Parathyroid adenoma (tissue), 2 donors: ENCODE results near the gene HOXA4.
A peak's percentile ranks its signal among the peaks of the same experiment; 100 is the strongest.

Experiments used
- H2AFZ ChIP-seq: fragments of 300-600 bp; sonication (generic); one replicate; pipeline ENCODE4 v1.7.0; 2017; ENCODE audit warnings: antibody characterized with exemption, mild to moderate bottlenecking
- H3K27ac ChIP-seq: fragments of 300-600 bp; sonication (generic); one replicate; pipeline ENCODE4 v1.7.0; 2017
- H3K27me3 ChIP-seq: fragments of 300-600 bp; sonication (generic); one replicate; pipeline ENCODE4 v1.7.0; 2017; ENCODE audit warnings: low read length; ENCODE audit not compliant: control insufficient read depth, insufficient read depth
- H3K36me3 ChIP-seq: fragments of 300-600 bp; sonication (generic); one replicate; pipeline ENCODE4 v1.7.0; 2017; ENCODE audit warnings: low read length; ENCODE audit not compliant: control insufficient read depth, insufficient read depth
- H3K4me1 ChIP-seq: fragments of 300-600 bp; sonication (generic); one replicate; pipeline ENCODE4 v1.7.0; 2017; ENCODE audit warnings: control low read depth
- H3K4me2 ChIP-seq: fragments of 300-600 bp; sonication (generic); one replicate; pipeline ENCODE4 v1.7.0; 2017; ENCODE audit warnings: low read length
- H3K4me3 ChIP-seq: fragments of 300-600 bp; sonication (generic); one replicate; pipeline ENCODE4 v1.7.0; 2017; ENCODE audit warnings: low read depth, low read length
- H3K79me2 ChIP-seq: fragments of 300-600 bp; sonication (generic); one replicate; pipeline ENCODE4 v1.7.0; 2017; ENCODE audit warnings: control low read depth
- H3K9ac ChIP-seq: fragments of 300-600 bp; sonication (generic); one replicate; pipeline ENCODE4 v1.7.0; 2017; ENCODE audit warnings: mild to moderate bottlenecking
- H3K9me3 ChIP-seq: fragments of 300-600 bp; sonication (generic); one replicate; pipeline ENCODE4 v1.7.0; 2017; ENCODE audit warnings: low read length; ENCODE audit not compliant: control insufficient read depth
- CTCF ChIP-seq: fragments of 300-600 bp; sonication (generic); IDR thresholded peaks from one replicate; pipeline ENCODE4 v1.7.0; 2017; ENCODE audit warnings: antibody characterized with exemption, mild to moderate bottlenecking
- donor health status: primary hyperparathyroidism.

HOXA4 gene

DNA sequence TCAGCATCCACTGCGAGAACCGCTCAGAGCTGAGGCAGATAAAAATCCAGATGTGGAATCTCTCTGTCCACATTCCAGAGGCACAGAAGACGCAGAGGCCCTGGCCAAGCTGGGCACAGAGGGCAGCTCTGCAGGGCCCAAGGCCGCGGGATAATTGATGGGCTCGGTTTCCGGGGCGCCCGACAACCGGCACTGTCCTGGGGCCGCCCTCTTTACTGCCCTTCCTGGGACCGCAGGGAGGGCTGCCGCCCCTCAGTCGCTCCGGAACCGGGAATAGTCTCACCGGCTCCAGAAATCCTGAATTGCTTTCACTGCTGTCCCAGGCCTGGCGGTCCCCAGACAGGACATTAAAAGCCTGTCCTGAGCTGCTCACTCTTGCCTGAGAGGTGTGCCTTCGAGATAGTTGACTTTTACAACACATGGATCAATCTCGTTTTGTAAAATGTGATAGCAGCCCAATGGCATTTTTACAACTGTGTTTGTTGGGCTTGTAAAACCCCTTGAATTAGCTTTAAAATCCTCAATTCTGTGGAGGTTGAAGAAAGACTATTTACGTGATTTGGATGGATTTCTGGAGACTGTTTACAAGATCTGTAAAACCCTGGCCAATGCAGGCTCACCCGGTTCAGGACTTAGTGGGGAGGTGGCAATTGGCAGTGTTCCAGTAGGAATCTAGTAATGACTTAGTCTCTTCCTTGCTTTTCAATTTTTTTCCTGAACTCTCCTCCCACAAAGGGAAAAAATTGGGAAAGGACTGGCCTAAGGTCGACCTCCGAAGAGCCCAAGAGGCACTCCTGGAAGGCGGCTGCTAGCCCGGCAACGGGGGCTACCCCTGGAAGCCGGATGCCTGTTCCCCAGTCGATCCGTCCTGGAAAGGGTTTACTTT is 18.4 kb upstream of the HOXA4 start:
- no peak overlapping the region for H3K4me3 ChIP-seq
- no peak for TF ChIP-seq CTCF
- H3K27me3 ChIP-seq: no peaks in the 10 kb centered on the region
- no peaks in the 10 kb centered on the region for H3K36me3 ChIP-seq
- no peaks in the 10 kb centered on the region for H3K4me1 ChIP-seq
- H3K9me3 ChIP-seq: no peaks in the 10 kb centered on the region
- no peaks in the 10 kb centered on the region for H3K79me2 ChIP-seq
- H3K9ac ChIP-seq: no peak overlapping the region
- no peak overlapping the region for H2AFZ ChIP-seq
- H3K27ac ChIP-seq: no peak overlapping the region
- H3K4me2 ChIP-seq: no peak overlapping the region

GRCh38 chr7:27148031-27148755 is 17.6 kb upstream of the HOXA4 start:
- Histone ChIP-seq H3K9ac (no peak overlapping the region), H3K4me1 (no peaks in the 10 kb centered on the region), H3K27me3 (no peaks in the 10 kb centered on the region), H3K27ac (no peak overlapping the region), H3K4me3 (no peak overlapping the region), H3K36me3 (no peaks in the 10 kb centered on the region), H3K4me2 (no peak overlapping the region), H3K79me2 (no peaks in the 10 kb centered on the region), H2AFZ (no peak overlapping the region), H3K9me3 (no peaks in the 10 kb centered on the region)
- no peak for TF ChIP-seq CTCF

DNA sequence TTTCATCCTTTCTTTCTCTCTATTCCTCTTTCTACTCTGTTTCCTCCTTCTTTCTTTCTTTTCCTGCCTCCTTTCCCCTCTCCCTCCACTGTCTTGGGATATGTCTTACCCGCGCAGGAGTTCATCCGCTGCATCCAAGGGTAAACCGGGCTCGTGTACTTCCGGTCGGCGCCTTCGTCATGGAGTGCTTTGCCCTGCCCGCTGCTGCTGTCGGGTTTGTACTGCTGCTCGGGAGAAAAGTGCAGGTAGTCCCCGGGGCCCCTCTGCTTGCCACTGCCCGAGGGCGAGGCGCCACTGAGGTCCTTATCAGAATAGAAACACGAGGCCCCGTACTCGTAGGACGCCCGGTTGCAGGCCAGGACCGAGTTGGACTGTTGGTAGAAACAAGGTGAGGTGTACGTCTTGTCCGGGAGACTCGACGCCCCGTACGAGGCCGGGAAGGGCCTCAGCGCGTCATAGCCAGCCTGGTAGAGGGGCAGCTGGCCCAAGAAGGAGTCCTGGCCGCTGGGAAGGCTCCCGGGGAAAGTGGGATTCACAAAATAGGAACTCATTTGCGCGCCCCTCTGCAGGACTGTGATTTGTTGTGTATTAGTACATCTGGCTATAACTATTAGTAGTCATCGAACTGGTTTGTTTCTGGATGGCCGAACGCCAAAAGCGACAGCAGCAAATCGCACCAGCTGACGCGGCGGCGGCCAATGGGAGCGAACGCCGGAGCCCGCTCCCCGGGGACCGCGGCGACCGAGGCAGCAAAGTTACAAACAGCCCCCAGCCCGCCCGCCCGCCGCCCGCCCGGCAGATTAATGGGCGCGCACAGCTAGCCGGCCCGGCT is 16.9 kb upstream of the HOXA4 start, which contains the start of gene HOXA6:
Gene HOXA6 (minus strand): TSS at position 576 of the 832 bp plus-strand sequence. CDS start 25 bp downstream, at position 551.
- no peaks in the 10 kb centered on the region for H3K36me3 ChIP-seq
- H3K27me3 ChIP-seq: no peaks in the 10 kb centered on the region
- no peaks in the 10 kb centered on the region for H3K9me3 ChIP-seq
- no peaks in the 10 kb centered on the region for H3K79me2 ChIP-seq
- H3K9ac ChIP-seq: no peak within 1 kb of the TSS
- H3K4me2 ChIP-seq: peak within 1 kb of the TSS; percentile 24
- no peak within 1 kb of the TSS for H3K27ac ChIP-seq
- no peak within 1 kb of the TSS for H2AFZ ChIP-seq
- H3K4me1 ChIP-seq: no peaks in the 10 kb centered on the region
- H3K4me3 ChIP-seq: no peak within 1 kb of the TSS
- TF ChIP-seq CTCF: no peak

DNA sequence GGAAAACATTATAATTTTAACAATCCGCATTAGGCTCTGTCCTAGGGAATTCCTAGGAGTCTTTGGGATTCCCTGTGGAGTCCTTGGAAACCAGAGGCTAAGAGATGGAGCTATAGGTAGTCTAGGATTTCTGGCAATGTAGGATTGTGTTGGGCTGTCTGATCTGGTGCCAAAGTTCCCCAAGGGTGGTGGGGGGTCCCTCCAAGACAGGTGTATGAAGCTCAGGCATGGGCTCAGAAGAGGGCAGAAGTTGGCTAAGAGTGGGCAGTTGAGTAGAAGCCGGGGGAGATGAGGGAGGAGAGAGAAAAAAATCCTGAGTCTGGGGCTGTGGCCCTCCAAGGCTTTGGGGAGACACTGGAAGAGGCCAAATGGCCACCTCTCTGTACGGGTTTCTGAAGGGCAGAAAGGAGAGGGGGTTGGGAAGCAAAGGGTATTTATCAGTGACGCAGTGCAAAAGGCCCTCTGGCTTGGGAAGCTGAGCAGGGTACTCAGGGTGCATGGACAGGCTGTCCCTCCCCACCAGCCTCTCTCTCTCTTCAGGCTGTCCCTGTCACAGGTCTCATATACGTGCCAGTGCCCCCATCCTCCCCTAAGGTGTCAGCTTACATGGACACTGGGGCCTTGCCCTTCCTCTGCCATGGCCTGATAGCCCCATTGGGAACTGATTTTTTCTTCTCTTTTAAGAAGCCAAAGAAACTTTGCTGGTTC is 16.1 kb upstream of the HOXA4 start:
- Histone ChIP-seq H3K9me3 (no peaks in the 10 kb centered on the region), H3K4me3 (no peak overlapping the region), H3K27ac (no peak overlapping the region), H3K36me3 (no peaks in the 10 kb centered on the region), H3K27me3 (no peaks in the 10 kb centered on the region), H3K79me2 (no peaks in the 10 kb centered on the region), H3K4me1 (no peaks in the 10 kb centered on the region), H3K9ac (no peak overlapping the region), H2AFZ (no peak overlapping the region), H3K4me2 (no peak overlapping the region)
- TF ChIP-seq CTCF: no peak
